Smooth muscle cell of the umbilical artery (primary cell): Measurements from ENCODE around the gene SSX2. TPM values are rescaled to one million over a fixed set of nuclear protein-coding genes. Genes with fewer than 3 reads are reported as not detected.

ENCODE experiments used
- total RNA-seq: library from RNA; depleted of rRNA; stranded (reverse); fragments of >200 nt; gene quantifications from 2 replicates; pipeline ENCODE4 v1.2.3, GENCODE V29; 2014

Gene SSX2
- not detected in 2 replicates for total RNA-seq

GRCh38 chrX:52707078-52707477 is at the start of gene SSX2:
Gene SSX2 (minus strand): TSS chrX:52707178. CDS start chrX:52705749, 1,429 bp downstream.

GRCh38 chrX:52750952-52751351 is 44.0 kb upstream of the SSX2 start, which contains the start of gene SSX2B:
Gene SSX2B (plus strand): TSS chrX:52751252. CDS start chrX:52752681, 1,429 bp downstream.

GRCh38 chrX:52654800-52655199 is 52.2 kb downstream of the SSX2 start, which contains the start of gene SSX7:
Gene SSX7 (minus strand): TSS chrX:52654900. CDS start chrX:52653472, 1,428 bp downstream.

Other genes with a start within 250 kb of the SSX2 start
- gene XAGE1A, start 211.4 kb downstream of the SSX2 start, total RNA-seq: not detected in 2 replicates
- not detected in 2 replicates for gene XAGE1B, start 190.1 kb downstream of the SSX2 start, total RNA-seq
- gene SSX7, start 52.3 kb downstream of the SSX2 start, total RNA-seq: not detected in 2 replicates
- gene SSX2B, start 44.1 kb upstream of the SSX2 start, total RNA-seq: not detected in 2 replicates
- gene SPANXN5, start 90.2 kb upstream of the SSX2 start, total RNA-seq: not detected in 2 replicates
- not detected in 2 replicates for gene XAGE5, start 104.1 kb upstream of the SSX2 start, total RNA-seq
- not detected in 2 replicates for gene XAGE3, start 160.9 kb upstream of the SSX2 start, total RNA-seq
- 21.1 and 28.4 TPM in 2 replicates for gene FAM156B, start 190.2 kb upstream of the SSX2 start, total RNA-seq